ENCODE results near the gene ST3GAL3. TPM values are rescaled to one million over a fixed set of nuclear protein-coding genes. Genes with fewer than 3 reads are reported as not detected.
A peak's percentile ranks its signal among the peaks of the same experiment; 100 is the strongest.

ST3GAL3 gene
- total and polyA plus RNA-seq, 3 donors from 2014 or later = 42.9 to 62.0 (median 50.7) TPM

- Histone ChIP-seq H3K9me3 (no peaks in the 10 kb centered on the region), H3K36me3 (ENCODE audit: low read depth, missing control alignments) (no peaks in the 10 kb centered on the region), H3K4me1 (peaks cover 12% of the 10 kb centered on the region), H3K4me3 (no peak overlapping the region), H3K27me3 (no peaks in the 10 kb centered on the region), H3K27ac (no peak overlapping the region)
- no peak for DNase-seq
- intact Hi-C loops (cut with DNase I; ENCODE audit: low total_unique reads) = no loop called here
- TF ChIP-seq POLR2A (IDR thresholded peaks at IDR 0.05) = no peak
- TF ChIP-seq CTCF (IDR thresholded peaks at IDR 0.05) = no peak
- WGBS, 2 donors = 95 to 97% methylated on average over 2 of the region's 2 CpGs
Measured at GRCh38 chr1:43908226-43908625, 200.9 kb downstream of the ST3GAL3 start.

GRCh38 chr1:43908858-43909257 lies 201.5 kb downstream of the ST3GAL3 start:
- no peaks in the 10 kb centered on the region for H3K36me3 ChIP-seq (ENCODE audit: low read depth, missing control alignments)
- no peaks in the 10 kb centered on the region for H3K27me3 ChIP-seq
- DNase-seq = no peak
- 95% methylated on average over 5 of the region's 5 CpGs for WGBS, 2 donors
- H3K9me3 ChIP-seq = no peaks in the 10 kb centered on the region
- H3K4me1 ChIP-seq = peaks cover 12% of the 10 kb centered on the region
- no peak overlapping the region for H3K4me3 ChIP-seq
- H3K27ac ChIP-seq = no peak overlapping the region
- no peak for TF ChIP-seq CTCF (IDR thresholded peaks at IDR 0.05)
- TF ChIP-seq POLR2A (IDR thresholded peaks at IDR 0.05) = no peak
- intact Hi-C loops (cut with DNase I; ENCODE audit: low total_unique reads) = no loop called here

GRCh38 chr1:43910343-43910742 lies 203.0 kb downstream of the ST3GAL3 start:
- Histone ChIP-seq H3K4me3 (no peak overlapping the region), H3K27me3 (no peaks in the 10 kb centered on the region), H3K4me1 (peaks cover 12% of the 10 kb centered on the region), H3K36me3 (ENCODE audit: low read depth, missing control alignments) (no peaks in the 10 kb centered on the region), H3K27ac (no peak overlapping the region), H3K9me3 (no peaks in the 10 kb centered on the region)
- intact Hi-C loops (cut with DNase I; ENCODE audit: low total_unique reads) = no loop called here
- WGBS, 2 donors = 85 to 91% methylated on average over 1 of the region's 1 CpG
- no peak for DNase-seq
- TF ChIP-seq CTCF (IDR thresholded peaks at IDR 0.05) (no peak), POLR2A (IDR thresholded peaks at IDR 0.05) (no peak)

GRCh38 chr1:43912607-43913006 lies 205.3 kb downstream of the ST3GAL3 start:
- no peaks in the 10 kb centered on the region for H3K36me3 ChIP-seq (ENCODE audit: low read depth, missing control alignments)
- H3K9me3 ChIP-seq = no peaks in the 10 kb centered on the region
- 47 to 51% methylated on average over 2 of the region's 2 CpGs for WGBS, 2 donors
- no peaks in the 10 kb centered on the region for H3K27me3 ChIP-seq
- H3K27ac ChIP-seq = peak overlapping the region in 1 of 2 donors; percentile 15
- intact Hi-C loops (cut with DNase I; ENCODE audit: low total_unique reads) = no loop called here
- H3K4me3 ChIP-seq = no peak overlapping the region
- TF ChIP-seq POLR2A (IDR thresholded peaks at IDR 0.05) (no peak), CTCF (IDR thresholded peaks at IDR 0.05) (no peak)
- DNase-seq = peak; percentile 52
- peaks cover 12% of the 10 kb centered on the region for H3K4me1 ChIP-seq

GRCh38 chr1:43913051-43913501 lies 205.7 kb downstream of the ST3GAL3 start:
- Histone ChIP-seq H3K4me1 (peaks cover 12% of the 10 kb centered on the region), H3K27me3 (no peaks in the 10 kb centered on the region), H3K9me3 (no peaks in the 10 kb centered on the region), H3K36me3 (ENCODE audit: low read depth, missing control alignments) (no peaks in the 10 kb centered on the region), H3K27ac (peak overlapping the region in 1 of 2 donors; percentile 68), H3K4me3 (no peak overlapping the region)
- intact Hi-C loops (cut with DNase I; ENCODE audit: low total_unique reads) = no loop called here
- WGBS, 2 donors = 56 to 83% methylated on average over 6 to 7 of the region's 7 CpGs
- TF ChIP-seq POLR2A (IDR thresholded peaks at IDR 0.05) (no peak), CTCF (IDR thresholded peaks at IDR 0.05) (no peak)
- DNase-seq = no peak

All from testis (tissue), 3 donors.